ENCODE measurements around the gene ADAM33.

Gene ADAM33

DNA sequence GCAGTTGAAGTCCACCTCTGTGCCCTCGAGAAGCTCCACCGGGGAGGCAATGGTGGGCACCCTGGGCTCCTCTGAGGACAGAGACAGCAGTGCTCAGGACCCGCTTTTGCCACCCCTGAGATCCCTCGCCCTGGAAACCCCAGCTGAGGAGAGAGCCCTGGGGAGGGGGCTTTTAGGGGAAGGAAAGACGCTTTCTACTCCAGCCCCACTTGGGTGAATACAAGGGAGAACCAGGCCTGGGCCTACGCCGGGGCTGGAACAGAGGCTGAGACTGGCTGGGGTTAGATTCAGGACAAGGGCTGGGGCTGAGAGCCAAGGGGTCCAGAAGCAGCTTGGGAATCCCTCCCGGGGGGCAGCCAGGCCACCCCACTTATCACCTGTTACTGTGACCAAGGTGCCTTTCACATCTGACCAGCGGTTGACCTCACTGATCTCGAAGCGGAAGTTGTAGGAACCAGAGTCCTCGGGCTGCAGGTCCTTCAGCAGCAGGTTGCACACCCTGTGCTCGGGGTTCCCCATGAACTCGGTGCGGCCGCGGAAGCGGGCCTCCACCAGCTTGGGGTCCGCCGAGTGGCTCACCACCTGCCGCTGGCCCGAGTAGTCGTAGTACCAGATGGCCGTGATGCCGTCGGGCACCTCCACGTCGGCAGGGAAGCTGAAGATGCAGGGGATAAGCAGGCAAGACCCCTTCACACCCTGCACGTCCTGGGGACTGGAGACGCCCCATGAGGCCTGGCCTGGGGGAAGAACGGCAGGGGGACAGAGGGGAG, 24.3 kb upstream of the ADAM33 start:
- no peak for TF ChIP-seq POLR2A (IDR thresholded peaks at IDR 0.05; ENCODE audit: low read depth, low read length)
- TF ChIP-seq TAF1 (IDR thresholded peaks at IDR 0.05; ENCODE audit: borderline replicate concordance, low read depth, low read length): no peak
- no peak for TF ChIP-seq POLR2AphosphoS5 (IDR thresholded peaks at IDR 0.05; ENCODE audit: low read depth, low read length)
- no peak for FAIRE-seq
- DNase-seq (ENCODE audit: insufficient read length): no peak

DNA sequence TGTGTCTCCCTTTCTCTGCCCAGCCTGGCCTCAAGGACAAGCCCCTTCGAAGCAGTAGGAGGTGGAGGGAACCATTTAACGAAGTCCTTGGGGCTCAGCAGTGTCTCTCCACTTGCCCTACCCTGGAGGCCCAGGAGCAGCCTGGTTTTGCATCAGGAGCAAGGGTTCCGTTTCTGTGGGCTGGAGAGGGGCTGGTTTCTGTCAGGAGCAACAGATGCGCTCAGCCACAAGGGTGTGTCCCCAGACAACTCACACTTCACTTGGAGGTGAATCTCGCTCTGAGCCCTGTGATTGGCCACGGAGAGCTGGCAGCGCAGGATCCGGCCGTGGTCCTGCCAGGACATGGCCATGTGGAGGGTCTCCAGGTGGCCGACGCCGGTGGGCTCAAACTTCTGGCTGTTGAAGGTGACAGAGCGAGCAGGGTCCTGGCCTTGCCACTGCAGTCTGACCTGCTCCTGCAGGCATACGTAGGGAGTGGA, 23.7 kb upstream of the ADAM33 start:
- DNase-seq (ENCODE audit: insufficient read length): no peak
- TF ChIP-seq POLR2A (IDR thresholded peaks at IDR 0.05; ENCODE audit: low read depth, low read length) (no peak), POLR2AphosphoS5 (IDR thresholded peaks at IDR 0.05; ENCODE audit: low read depth, low read length) (no peak), TAF1 (IDR thresholded peaks at IDR 0.05; ENCODE audit: borderline replicate concordance, low read depth, low read length) (no peak)
- no peak for FAIRE-seq

DNA sequence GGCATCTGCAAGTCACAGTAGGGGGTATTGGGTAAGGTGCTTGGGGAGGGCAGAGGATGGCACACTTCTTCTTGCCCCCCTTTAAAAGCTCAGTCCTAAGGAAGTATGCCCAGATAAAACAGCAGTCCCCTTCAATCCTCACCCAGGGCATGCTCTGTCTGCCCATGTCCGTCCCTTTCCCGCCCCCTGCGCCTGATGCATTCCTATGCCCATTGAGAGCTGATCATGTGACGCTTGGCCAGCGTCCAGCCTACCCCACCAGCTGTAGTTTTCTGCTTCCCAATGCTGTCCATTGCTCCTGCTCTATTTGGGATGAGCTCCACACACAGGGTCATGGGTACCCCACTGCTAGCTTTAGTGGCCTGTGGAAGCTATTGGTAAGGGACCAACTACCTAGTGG, 22.3 kb upstream of the ADAM33 start:
- no peak for DNase-seq (ENCODE audit: insufficient read length)

GRCh38 chr20:3702611-3703391, 21.0 kb upstream of the ADAM33 start:
- TF ChIP-seq TAF1 (IDR thresholded peaks at IDR 0.05; ENCODE audit: borderline replicate concordance, low read depth, low read length) (no peak), POLR2A (IDR thresholded peaks at IDR 0.05; ENCODE audit: low read depth, low read length) (no peak), POLR2AphosphoS5 (IDR thresholded peaks at IDR 0.05; ENCODE audit: low read depth, low read length) (no peak)
- no peak for FAIRE-seq
- DNase-seq (ENCODE audit: insufficient read length): no peak

More for the DNA sequence above, 22.3 kb upstream of the ADAM33 start:
- FAIRE-seq: no peak
- no peak for TF ChIP-seq TAF1 (IDR thresholded peaks at IDR 0.05; ENCODE audit: borderline replicate concordance, low read depth, low read length)
- no peak for TF ChIP-seq POLR2AphosphoS5 (IDR thresholded peaks at IDR 0.05; ENCODE audit: low read depth, low read length)
- TF ChIP-seq POLR2A (IDR thresholded peaks at IDR 0.05; ENCODE audit: low read depth, low read length): no peak

DNA sequence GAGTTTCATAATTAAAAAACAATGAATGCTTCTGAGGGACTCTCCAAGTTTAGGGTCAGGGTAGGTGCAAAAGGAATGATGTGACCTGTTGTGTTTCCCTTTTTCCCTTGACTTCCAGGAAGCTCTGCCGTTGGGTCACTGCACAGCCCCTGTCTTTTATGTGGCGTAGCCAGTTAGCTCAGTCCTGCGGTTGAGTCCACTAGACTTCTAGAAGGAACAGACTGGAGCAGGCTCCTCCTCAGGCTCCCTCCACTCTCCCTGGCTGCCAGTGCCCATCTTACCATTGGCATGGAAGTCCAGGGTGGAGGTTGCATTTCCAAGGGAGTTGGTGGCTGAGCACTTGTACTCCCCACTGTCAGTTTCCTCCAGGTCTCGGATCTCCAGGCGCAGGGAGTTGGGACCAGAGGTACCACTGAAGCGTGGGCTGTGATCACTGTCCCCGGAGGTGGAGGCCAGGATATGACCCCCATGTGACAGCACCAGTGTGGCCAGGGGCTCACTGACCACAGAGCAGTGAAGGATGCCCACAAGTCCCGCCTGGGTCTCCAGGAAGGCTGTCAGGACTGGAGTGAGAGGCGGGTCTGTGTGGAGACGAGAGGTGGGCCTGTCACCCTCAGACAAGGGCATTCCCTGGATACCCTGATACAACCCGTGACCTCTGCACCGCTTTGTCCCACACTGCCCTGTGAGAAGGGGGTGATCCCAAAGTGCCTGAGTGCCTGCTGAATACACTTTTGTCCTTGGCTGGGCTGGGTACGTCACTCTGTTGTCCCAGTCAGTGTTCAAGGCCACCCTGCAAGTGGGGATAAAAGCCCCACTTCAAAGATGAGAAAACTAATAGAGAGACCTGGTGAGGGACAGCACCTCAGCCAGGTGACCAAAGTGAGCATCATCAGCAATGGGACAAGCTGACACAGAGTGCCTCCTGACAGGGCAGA, 19.5 kb upstream of the ADAM33 start:
- TF ChIP-seq POLR2A (IDR thresholded peaks at IDR 0.05; ENCODE audit: low read depth, low read length) (no peak), POLR2AphosphoS5 (IDR thresholded peaks at IDR 0.05; ENCODE audit: low read depth, low read length) (no peak), TAF1 (IDR thresholded peaks at IDR 0.05; ENCODE audit: borderline replicate concordance, low read depth, low read length) (no peak)
- DNase-seq (ENCODE audit: insufficient read length) (no peak), FAIRE-seq (no peak)

DNA sequence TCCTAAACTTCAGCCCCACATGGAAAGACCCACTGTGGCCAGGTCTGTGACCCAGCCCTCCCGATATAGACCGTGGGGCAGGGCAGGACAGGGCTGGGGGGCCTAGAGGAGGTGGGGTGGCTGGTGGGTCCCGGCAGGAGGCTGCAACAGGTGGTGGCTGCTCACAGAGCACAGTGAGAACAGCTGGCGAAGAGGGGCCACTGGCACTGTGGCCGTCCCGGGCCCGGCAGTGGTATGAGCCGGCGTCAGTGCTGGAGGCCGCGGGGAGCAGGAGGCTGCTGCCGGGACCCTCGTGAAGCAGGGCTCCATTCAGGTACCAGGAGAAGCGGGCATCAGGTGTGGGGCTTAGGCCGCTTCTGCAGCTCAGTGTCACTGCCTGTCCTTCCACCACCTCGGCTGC, 17.2 kb upstream of the ADAM33 start:
- no peak for FAIRE-seq
- DNase-seq (ENCODE audit: insufficient read length): no peak
- no peak for TF ChIP-seq POLR2AphosphoS5 (IDR thresholded peaks at IDR 0.05; ENCODE audit: low read depth, low read length)
- TF ChIP-seq POLR2A (IDR thresholded peaks at IDR 0.05; ENCODE audit: low read depth, low read length): no peak
- no peak for TF ChIP-seq TAF1 (IDR thresholded peaks at IDR 0.05; ENCODE audit: borderline replicate concordance, low read depth, low read length)

- no peak for DNase-seq (ENCODE audit: insufficient read length)
- no peak for TF ChIP-seq TAF1 (IDR thresholded peaks at IDR 0.05; ENCODE audit: borderline replicate concordance, low read depth, low read length)
- TF ChIP-seq POLR2AphosphoS5 (IDR thresholded peaks at IDR 0.05; ENCODE audit: low read depth, low read length): no peak
- no peak for TF ChIP-seq POLR2A (IDR thresholded peaks at IDR 0.05; ENCODE audit: low read depth, low read length)
- no peak for FAIRE-seq
Observed at GRCh38 chr20:3698591-3699001, 16.8 kb upstream of the ADAM33 start.

DNA sequence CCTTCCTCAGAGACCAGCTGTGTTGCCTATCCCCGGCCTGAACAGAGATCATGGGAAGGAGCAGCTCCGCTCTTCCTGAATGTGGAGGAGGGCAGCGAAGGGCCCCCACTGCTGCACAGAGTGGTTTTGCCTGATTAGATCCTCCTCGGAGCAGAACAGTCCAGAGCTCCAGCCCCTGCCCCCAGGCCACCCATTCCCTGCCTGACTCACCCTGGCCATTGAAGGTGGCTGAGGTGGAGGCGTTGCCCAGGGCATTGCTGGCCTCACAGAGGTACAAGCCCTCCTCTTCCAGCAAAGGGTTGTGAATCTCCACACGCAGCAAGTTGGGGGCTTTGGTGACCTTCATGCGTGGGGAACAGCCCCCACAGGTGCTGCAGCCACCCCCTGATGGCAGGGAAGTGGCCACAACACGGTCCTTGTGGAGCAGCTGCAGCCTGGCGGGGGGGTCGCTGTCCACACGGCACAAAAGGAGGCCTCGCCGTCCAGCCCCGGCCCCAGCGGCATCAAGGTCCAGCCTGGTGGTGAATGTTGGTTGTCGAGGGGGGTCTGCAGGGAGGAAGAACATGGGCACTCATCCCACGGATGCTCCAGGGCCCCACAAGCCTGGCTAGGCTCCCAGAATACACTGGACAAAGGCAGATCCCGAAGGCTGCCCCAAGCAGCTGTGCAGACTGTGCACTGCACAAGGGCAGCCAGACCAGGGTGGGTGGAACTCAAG, 15.9 kb upstream of the ADAM33 start:
- FAIRE-seq (no peak), DNase-seq (ENCODE audit: insufficient read length) (no peak)
- TF ChIP-seq POLR2A (IDR thresholded peaks at IDR 0.05; ENCODE audit: low read depth, low read length) (no peak), POLR2AphosphoS5 (IDR thresholded peaks at IDR 0.05; ENCODE audit: low read depth, low read length) (no peak), TAF1 (IDR thresholded peaks at IDR 0.05; ENCODE audit: borderline replicate concordance, low read depth, low read length) (no peak)

GRCh38 chr20:3696745-3697587, 15.2 kb upstream of the ADAM33 start:
- DNase-seq (ENCODE audit: insufficient read length) (no peak), FAIRE-seq (no peak)
- TF ChIP-seq TAF1 (IDR thresholded peaks at IDR 0.05; ENCODE audit: borderline replicate concordance, low read depth, low read length): no peak
- no peak for TF ChIP-seq POLR2A (IDR thresholded peaks at IDR 0.05; ENCODE audit: low read depth, low read length)

- TF ChIP-seq POLR2A (IDR thresholded peaks at IDR 0.05; ENCODE audit: low read depth, low read length) (no peak), TAF1 (IDR thresholded peaks at IDR 0.05; ENCODE audit: borderline replicate concordance, low read depth, low read length) (no peak), POLR2AphosphoS5 (IDR thresholded peaks at IDR 0.05; ENCODE audit: low read depth, low read length) (no peak)
- DNase-seq (ENCODE audit: insufficient read length) (no peak), FAIRE-seq (no peak)
Observed at GRCh38 chr20:3696200-3696599, 14.4 kb upstream of the ADAM33 start.

Measured in GM12892 (cell line).